22Rv1 (cell line): ENCODE measurements around the gene DNAJC13.
"Not testable (repeated sequence)": the region's sequence is repeated elsewhere in the genome, so short reads cannot be mapped to it uniquely, and the experiment has no call there.

Source experiments
- H3K27ac ChIP-seq: fragments of 450-650 bp; 2 replicates; pipeline ENCODE4 v1.5.1; 2017
- CTCF ChIP-seq: fragments of 450-650 bp; IDR thresholded peaks from 2 replicates; pipeline ENCODE4 v1.5.1; 2017; ENCODE audit warnings: mild to moderate bottlenecking
- ZFX ChIP-seq: fragments of 450-650 bp; IDR thresholded peaks from 2 replicates; pipeline ENCODE4 v1.6.1; 2017; ENCODE audit warnings: antibody characterized with exemption, borderline replicate concordance

DNAJC13 gene

GRCh38 chr3:132555306-132556035 is 138.2 kb downstream of the DNAJC13 start:
- TF ChIP-seq CTCF, result no peak
- TF ChIP-seq ZFX, result no peak
- H3K27ac ChIP-seq, result no peak overlapping the region

DNA sequence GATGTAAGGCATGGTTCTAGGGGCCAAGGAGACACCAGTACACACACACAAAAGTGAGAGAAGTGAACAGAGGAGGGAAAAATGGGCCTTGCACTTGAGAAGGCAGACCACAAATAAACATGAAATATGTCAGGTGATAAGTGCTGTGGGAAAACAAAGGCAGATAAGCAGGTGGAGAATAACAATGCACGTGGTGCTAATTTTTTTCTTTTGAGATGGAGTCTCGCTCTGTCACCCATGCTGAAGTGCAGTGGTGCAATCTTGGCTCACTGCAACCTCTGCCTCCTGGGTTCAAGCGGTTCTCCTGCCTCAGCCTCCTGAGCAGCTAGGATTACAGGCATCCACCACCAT is 138.7 kb downstream of the DNAJC13 start:
- H3K27ac ChIP-seq, result not testable (repeated sequence)

DNA sequence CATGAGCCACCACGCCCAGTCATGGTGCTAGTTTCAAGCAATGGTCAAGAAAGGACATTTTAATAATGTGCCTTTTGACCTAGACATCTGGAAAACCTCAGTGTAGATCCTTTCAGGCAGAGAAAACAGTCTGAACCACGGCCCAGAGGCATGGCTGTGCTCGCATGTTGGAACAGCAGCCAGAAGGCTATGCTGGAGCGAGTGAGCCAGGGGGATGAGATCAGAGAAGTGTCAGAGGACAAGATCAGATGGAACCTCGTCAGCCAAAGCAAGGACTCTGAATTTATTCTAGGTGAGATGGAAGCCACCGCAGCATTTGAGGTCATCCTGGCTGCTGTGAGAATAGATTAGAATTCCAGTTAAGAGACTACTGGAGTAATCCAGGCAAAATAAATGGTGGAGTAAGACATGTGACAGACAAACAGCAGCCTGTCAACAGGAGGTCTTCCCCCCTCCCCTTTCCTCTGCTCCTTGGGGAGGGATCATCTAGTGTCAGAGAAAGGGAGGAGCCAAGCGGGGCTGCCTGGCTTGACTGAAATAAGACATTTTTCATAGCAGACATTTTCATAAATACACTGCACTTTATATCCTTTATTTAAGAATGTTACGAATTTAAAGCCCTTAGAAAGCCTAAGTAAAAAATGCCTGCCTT is 139.3 kb downstream of the DNAJC13 start:
- no peak for TF ChIP-seq CTCF
- TF ChIP-seq ZFX, result no peak

GRCh38 chr3:132561003-132561402 is 143.7 kb downstream of the DNAJC13 start:
- H3K27ac ChIP-seq, result no peak overlapping the region
- TF ChIP-seq ZFX (no peak), CTCF (no peak)

More for the DNA sequence above, 139.3 kb downstream of the DNAJC13 start:
- no peak overlapping the region for H3K27ac ChIP-seq

DNA sequence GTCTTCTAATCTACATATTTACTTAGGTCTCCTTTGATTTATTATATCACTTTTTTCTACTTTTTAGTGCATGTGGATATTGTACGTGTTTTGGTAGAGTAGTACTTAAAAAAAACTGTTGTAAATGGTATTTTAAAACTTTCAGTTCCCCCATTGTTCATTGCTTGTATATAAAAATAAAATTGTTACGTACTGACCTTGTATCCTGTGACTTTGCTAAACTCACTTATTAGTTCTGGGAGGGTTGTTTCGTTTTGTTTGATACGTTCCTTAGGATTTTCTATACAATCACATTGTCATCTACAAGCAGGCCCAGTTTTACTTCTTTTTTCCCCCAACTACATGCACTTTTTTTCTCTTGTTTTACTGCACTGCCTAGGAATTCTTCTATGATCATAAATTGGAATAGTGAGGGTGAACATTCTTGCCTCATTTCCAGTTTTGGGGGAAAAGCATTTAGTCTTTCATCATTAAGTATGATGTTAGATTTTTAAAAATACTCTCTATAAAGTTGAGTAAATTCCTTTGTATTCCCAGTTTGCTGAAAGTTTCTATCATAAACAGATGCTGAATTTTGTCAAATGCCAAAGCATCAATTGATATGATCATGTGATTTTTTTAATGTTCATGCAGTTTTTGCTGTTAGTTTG is 146.2 kb downstream of the DNAJC13 start:
- TF ChIP-seq ZFX, result no peak
- no peak for TF ChIP-seq CTCF
- no peak overlapping the region for H3K27ac ChIP-seq

- TF ChIP-seq CTCF (no peak), ZFX (no peak)
- H3K27ac ChIP-seq, result no peak overlapping the region
Observed at GRCh38 chr3:132564070-132564465, 146.8 kb downstream of the DNAJC13 start.

DNA sequence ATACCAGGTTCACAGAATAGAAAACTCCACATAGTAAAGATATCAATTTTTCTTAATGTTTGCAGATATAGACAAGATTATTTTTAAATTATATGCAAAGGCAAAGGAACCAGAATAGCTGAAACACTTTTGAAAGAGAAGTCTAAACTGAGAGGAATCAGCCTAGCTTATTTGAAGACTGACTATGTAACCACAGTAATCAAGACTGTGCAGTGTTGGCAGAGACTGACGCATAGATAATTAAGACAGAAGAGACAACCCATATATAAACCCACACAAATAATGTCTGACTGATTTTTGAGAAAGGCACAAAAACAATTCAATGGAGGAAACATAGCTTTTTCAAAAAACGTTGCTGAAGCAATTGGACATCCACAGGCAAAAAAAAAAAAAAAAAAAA is 151.1 kb downstream of the DNAJC13 start:
- TF ChIP-seq CTCF (no peak), ZFX (no peak)
- no peak overlapping the region for H3K27ac ChIP-seq
